ENCODE results near the gene PRDM2.

DNA sequence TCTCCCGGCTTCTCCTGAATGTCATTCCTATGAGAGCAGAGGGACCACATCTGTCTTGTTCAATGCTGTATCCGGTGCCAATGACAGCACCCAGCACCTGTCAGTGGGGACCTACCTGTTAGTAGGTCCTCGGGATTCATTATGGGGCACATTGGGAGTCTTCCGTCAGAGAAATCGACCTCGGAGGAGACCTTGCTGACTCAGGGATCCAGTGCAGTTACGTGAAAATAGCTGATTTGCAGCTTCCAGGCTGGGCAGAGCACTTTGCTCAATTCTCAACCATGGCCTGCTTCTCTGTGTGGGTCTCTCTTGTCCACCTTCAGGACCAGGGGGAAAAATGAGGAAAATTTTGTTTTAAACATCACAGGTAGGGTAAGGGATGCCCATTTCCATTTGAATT is 130.2 kb downstream of the PRDM2 start:
- TF ChIP-seq CTCF (IDR thresholded peaks at IDR 0.05 in 8 of 11, conservative IDR thresholded peaks at IDR 0.05 in 3 of 11) (no peak), POLR2A (IDR thresholded peaks at IDR 0.05) (no peak)

Data from spleen (tissue), 7 donors.